Endothelial cell of umbilical vein (primary cell): ENCODE results near the gene FBXO45. TPM values are rescaled to one million over a fixed set of nuclear protein-coding genes. Genes with fewer than 3 reads are reported as not detected.

Experiments used
- BruUV-seq: library from RNA; stranded (reverse); fragments of 400-500 nt; replicated peaks from 2 replicates; lab custom pipeline; 2021; lab: Mats Ljungman, UMichigan
- CTCF ChIA-PET: fragments of 300-600, 350-600 bp; sonication (Branson Sonifier 250); formaldehyde crosslinking; loops from one replicate; lab custom pipeline; 2021; ENCODE audit warnings: antibody characterized with exemption, inconsistent platforms; lab: Charles Lee
- POLR2A ChIA-PET: fragments of 300-600, 350-600 bp; sonication (Branson Sonifier 250); formaldehyde crosslinking; loops from one replicate; lab custom pipeline; 2021; ENCODE audit warnings: antibody characterized with exemption, inconsistent platforms; lab: Charles Lee
- DNase-seq: peaks from one replicate; pipeline ENCODE4 v3.0.0-alpha.2; 2011; ENCODE audit warnings: low read depth, low spot score
- FAIRE-seq: peaks from 2 replicates; lab custom pipeline; 2011; peaks lifted over from hg19 to GRCh38; lab: Jason Lieb, UNC
- H2AFZ ChIP-seq: 2 replicates; pipeline ENCODE4 v1.6.0; 2012; ENCODE audit warnings: low read depth, low read length, control low read depth, inconsistent platforms
- H3K27ac ChIP-seq: 2 replicates; pipeline ENCODE4 v1.5.1; 2011; ENCODE audit warnings: low read depth, mild to moderate bottlenecking, control low read depth, low read length, moderate library complexity; ENCODE audit not compliant: insufficient read depth
- H3K27me3 ChIP-seq, 2 experiments: 2 replicates each; pipeline versions ENCODE4 v1.6.0 to v1.6.1; 2011; ENCODE audit warnings: low read length in 2 of 2, mixed read lengths in 1 of 2; ENCODE audit not compliant: control insufficient read depth in 2 of 2, insufficient read depth in 2 of 2
- H3K36me3 ChIP-seq, 2 experiments: 2 replicates in 1 of 2; 3 replicates in 1 of 2; pipeline ENCODE4 v1.5.1; 2011; ENCODE audit warnings: low read length in 2 of 2, mild to moderate bottlenecking in 1 of 2, moderate library complexity in 1 of 2; ENCODE audit not compliant: control insufficient read depth in 2 of 2, insufficient read depth in 2 of 2; ENCODE audit errors: extremely low read depth in 1 of 2
- H3K4me1 ChIP-seq: 3 replicates; pipeline ENCODE4 v1.5.1; 2011; ENCODE audit warnings: mild to moderate bottlenecking, low read length; ENCODE audit not compliant: control insufficient read depth, insufficient read depth; ENCODE audit errors: extremely low read depth
- H3K4me2 ChIP-seq: 2 replicates; pipeline ENCODE4 v1.6.1; 2011; ENCODE audit warnings: low read length, control low read depth, mixed read lengths; ENCODE audit not compliant: insufficient read depth
- H3K4me3 ChIP-seq, 3 experiments: fragments of 200-600 bp in 1 of 3; sonication (generic), shearing (Covaris generic) in 1 of 3; replicated peaks in 1 of 3; 2 replicates each; pipeline ENCODE4 v1.5.1; 2011 to 2016; ENCODE audit warnings: control low read depth in 3 of 3, low read length in 3 of 3, mild to moderate bottlenecking in 2 of 3, inconsistent platforms in 1 of 3, low read depth in 1 of 3, moderate library complexity in 1 of 3; ENCODE audit not compliant: insufficient read depth in 1 of 3
- H3K79me2 ChIP-seq: 2 replicates; pipeline ENCODE4 v1.6.0; 2012; ENCODE audit warnings: low read length, inconsistent platforms; ENCODE audit not compliant: control insufficient read depth, insufficient read depth
- H3K9ac ChIP-seq: replicated peaks from 2 replicates; pipeline ENCODE3; 2011; ENCODE audit warnings: low read length, control low read depth; ENCODE audit not compliant: insufficient read depth; ENCODE audit errors: extremely low read depth
- H3K9me1 ChIP-seq: replicated peaks from 3 replicates; pipeline ENCODE4 v1.6.0; 2011; ENCODE audit warnings: mild to moderate bottlenecking, low read length; ENCODE audit not compliant: control insufficient read depth, insufficient read depth; ENCODE audit errors: extremely low read depth
- H3K9me3 ChIP-seq: replicated peaks from 2 replicates; pipeline ENCODE4 v1.5.1; 2012; ENCODE audit warnings: low read length, inconsistent platforms; ENCODE audit not compliant: control insufficient read depth, insufficient read depth
- H4K20me1 ChIP-seq: replicated peaks from 2 replicates; pipeline ENCODE3; 2011; ENCODE audit warnings: mild to moderate bottlenecking, low read length; ENCODE audit not compliant: control insufficient read depth, insufficient read depth; ENCODE audit errors: extremely low read depth
- CTCF ChIP-seq, 2 donors: IDR thresholded peaks; 1 replicate in 1 of 2; 2 replicates in 1 of 2; pipeline ENCODE4 v1.5.1; 2011; ENCODE audit warnings: low read length in 2 of 2, mild to moderate bottlenecking in 2 of 2, moderate library complexity in 2 of 2, control low read depth in 1 of 2, inconsistent platforms in 1 of 2, low read depth in 1 of 2; ENCODE audit not compliant: insufficient read depth in 1 of 2; ENCODE audit errors: extremely low read depth in 1 of 2
- EZH2 ChIP-seq: IDR thresholded peaks from 2 replicates; pipeline ENCODE4 v1.6.1; 2012; ENCODE audit warnings: borderline replicate concordance, low read depth, mild to moderate bottlenecking, moderate library complexity, low read length, inconsistent platforms; ENCODE audit not compliant: severe bottlenecking
- JUN ChIP-seq: IDR thresholded peaks from 2 replicates; pipeline ENCODE4 v1.6.1; 2011; ENCODE audit warnings: borderline replicate concordance, low read depth; ENCODE audit not compliant: insufficient read length, insufficient read depth
- MAX ChIP-seq: IDR thresholded peaks from 2 replicates; pipeline ENCODE4 v1.6.1; 2011; ENCODE audit not compliant: insufficient read depth, insufficient read length
- MYC ChIP-seq: IDR thresholded peaks from one replicate; pipeline ENCODE4 v1.6.1; 2011; ENCODE audit warnings: mild to moderate bottlenecking, low read depth, low read length
- POLR2A ChIP-seq: IDR thresholded peaks from 2 replicates; pipeline ENCODE4 v1.6.1; 2012; ENCODE audit warnings: low read depth, mild to moderate bottlenecking, control low read depth, low read length
- POLR2AphosphoS5 ChIP-seq: IDR thresholded peaks from 2 replicates; pipeline ENCODE4 v1.6.1; 2012; ENCODE audit warnings: low read depth, mild to moderate bottlenecking, control low read depth, low read length, moderate library complexity; ENCODE audit not compliant: insufficient read depth
- dilution Hi-C: fragments of 300-500 bp; cut with MboI; formaldehyde crosslinking; loops from one replicate; pipeline ENCODE4 v1.15.0; 2019; ENCODE audit warnings: low sequenced_read_pairs; ENCODE audit not compliant: extremely low pct_ligation_motif_present
- intact Hi-C: fragments of 100-400 bp; cut with micrococcal nuclease; formaldehyde crosslinking; loops from one replicate; pipeline ENCODE4 v1.10.0; 2022
- polyA plus RNA-seq, 4 experiments: library from polyadenylated mRNA; depleted of rRNA in 3 of 4; stranded (reverse) in 3 of 4; unstranded in 1 of 4; fragments of >200 nt; gene quantifications; 2 replicates each; pipeline versions ENCODE4 v1.2.1 to v1.2.3, GENCODE V29; 2011 to 2012; ENCODE audit warnings: missing spikeins in 1 of 4
- total RNA-seq: library from RNA; stranded (reverse); gene quantifications from 2 replicates; pipeline ENCODE4 v1.2.3, GENCODE V29; 2021

The FBXO45 gene
- total and polyA plus RNA-seq, 2 donors (not counting 3 experiments of a cell fraction or from before 2014, with no cell fraction given) = 3.5 to 12.4 TPM

- Histone ChIP-seq H3K9ac (no peak overlapping the region), H3K27me3 (peaks cover 2 to 3% of the 10 kb centered on the region in 2 experiments), H3K79me2 (no peaks in the 10 kb centered on the region), H4K20me1 (no peaks in the 10 kb centered on the region), H3K9me3 (no peaks in the 10 kb centered on the region), H3K9me1 (no peaks in the 10 kb centered on the region), H3K4me3 (no peak overlapping the region), H3K36me3 (no peaks in the 10 kb centered on the region), H2AFZ (no peak overlapping the region), H3K4me1 (no peaks in the 10 kb centered on the region), H3K4me2 (no peak overlapping the region), H3K27ac (no peak overlapping the region)
- no TSS peak for BruUV-seq
- intact Hi-C loops (no loop called here), dilution Hi-C loops (no loop called here)
- ChIA-PET CTCF (interaction anchor here (0.8 to 1.3 kb wide), 3 partner anchors 14 to 152 kb away, joined by 3 to 5 read pairs (median 4); no protein-coding TSS in a partner anchor), POLR2A (no interaction called here)
- FAIRE-seq (no peak), DNase-seq (no peak)
- no peak for TF ChIP-seq JUN
- TF ChIP-seq CTCF (IDR thresholded peaks at IDR 0.05; ENCODE audit: extremely low read depth in 1 of 2, insufficient read depth in 1 of 2, low read depth in 1 of 2, low read length in 2 of 2) = no peak
- TF ChIP-seq MAX = no peak
- TF ChIP-seq EZH2 = no peak
- TF ChIP-seq MYC = no peak
- TF ChIP-seq POLR2A = no peak
- no peak for TF ChIP-seq POLR2AphosphoS5
Measured at GRCh38 chr3:196541684-196542445, 26.6 kb upstream of the FBXO45 start.
